ENCODE data around the gene CSH2. TPM values are rescaled to one million over a fixed set of nuclear protein-coding genes. Genes with fewer than 3 reads are reported as not detected.
"Not testable (repeated sequence)": the region's sequence is repeated elsewhere in the genome, so short reads cannot be mapped to it uniquely, and the experiment has no call there.

The CSH2 gene
- total RNA-seq, 2 experiments from 2014 or later, result not detected

DNA sequence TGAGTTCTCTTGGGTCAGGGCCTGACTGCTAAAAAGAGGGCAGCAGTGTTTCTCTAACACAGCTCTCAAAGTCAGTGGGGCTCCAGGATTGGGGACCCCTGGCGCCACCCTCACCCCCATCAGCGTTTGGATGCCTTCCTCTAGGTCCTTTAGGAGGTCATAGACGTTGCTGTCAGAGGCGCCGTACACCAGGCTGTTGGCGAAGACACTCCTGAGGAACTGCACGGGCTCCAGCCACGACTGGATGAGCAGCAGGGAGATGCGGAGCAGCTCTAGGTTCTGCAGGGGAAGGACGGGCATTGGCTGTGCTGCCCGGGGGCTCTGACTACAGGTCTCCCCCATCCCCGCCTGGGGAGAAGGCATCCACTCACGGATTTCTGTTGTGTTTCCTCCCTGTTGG is 44.2 kb upstream of the CSH2 start:
- DNase-seq (no peak), ATAC-seq (no peak)
- Mint-ChIP-seq H3K27ac (no peak overlapping the region), H3K4me3 (no peak overlapping the region), H3K27me3 (no peaks in the 10 kb centered on the region), H3K36me3 (ENCODE audit: low read depth) (no peaks in the 10 kb centered on the region), H3K4me1 (ENCODE audit: low read depth) (peaks cover 5% of the 10 kb centered on the region), H3K9me3 (no peaks in the 10 kb centered on the region)
- CTCF ChIA-PET, result interaction anchor here (1.3 to 9.7 kb wide), 9 partner anchors 11 to 216 kb away, joined by 3 to 126 read pairs (median 38); no protein-coding TSS in a partner anchor
- intact Hi-C loops (cut with micrococcal nuclease), result loop anchor here (2.0 to 5.0 kb wide), 4 partner anchors 29 to 215 kb away; partner anchors contain the start of gene ERN1
- POLR2A ChIA-PET, result interaction anchor here (0.8 kb wide), 1 partner anchor 108 kb away, joined by 3 read pairs; no protein-coding TSS in a partner anchor
- TF ChIP-seq, protein P1, sequence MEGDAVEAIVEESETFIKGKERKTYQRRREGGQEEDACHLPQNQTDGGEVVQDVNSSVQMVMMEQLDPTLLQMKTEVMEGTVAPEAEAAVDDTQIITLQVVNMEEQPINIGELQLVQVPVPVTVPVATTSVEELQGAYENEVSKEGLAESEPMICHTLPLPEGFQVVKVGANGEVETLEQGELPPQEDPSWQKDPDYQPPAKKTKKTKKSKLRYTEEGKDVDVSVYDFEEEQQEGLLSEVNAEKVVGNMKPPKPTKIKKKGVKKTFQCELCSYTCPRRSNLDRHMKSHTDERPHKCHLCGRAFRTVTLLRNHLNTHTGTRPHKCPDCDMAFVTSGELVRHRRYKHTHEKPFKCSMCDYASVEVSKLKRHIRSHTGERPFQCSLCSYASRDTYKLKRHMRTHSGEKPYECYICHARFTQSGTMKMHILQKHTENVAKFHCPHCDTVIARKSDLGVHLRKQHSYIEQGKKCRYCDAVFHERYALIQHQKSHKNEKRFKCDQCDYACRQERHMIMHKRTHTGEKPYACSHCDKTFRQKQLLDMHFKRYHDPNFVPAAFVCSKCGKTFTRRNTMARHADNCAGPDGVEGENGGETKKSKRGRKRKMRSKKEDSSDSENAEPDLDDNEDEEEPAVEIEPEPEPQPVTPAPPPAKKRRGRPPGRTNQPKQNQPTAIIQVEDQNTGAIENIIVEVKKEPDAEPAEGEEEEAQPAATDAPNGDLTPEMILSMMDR (IDR thresholded peaks at IDR 0.05), result no peak

DNA sequence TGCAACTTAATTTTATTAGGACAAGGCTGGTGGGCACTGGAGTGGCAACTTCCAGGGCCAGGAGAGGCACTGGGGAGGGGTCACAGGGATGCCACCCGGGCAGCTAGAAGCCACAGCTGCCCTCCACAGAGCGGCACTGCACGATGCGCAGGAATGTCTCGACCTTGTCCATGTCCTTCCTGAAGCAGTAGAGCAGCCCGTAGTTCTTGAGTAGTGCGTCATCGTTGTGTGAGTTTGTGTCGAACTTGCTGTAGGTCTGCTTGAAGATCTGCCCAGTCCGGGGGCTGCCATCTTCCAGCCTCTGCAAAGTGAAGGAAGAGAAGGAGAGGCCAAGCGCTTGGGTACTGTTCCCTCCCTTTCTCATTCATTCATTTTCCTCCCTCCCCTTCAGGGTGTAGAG is 43.7 kb upstream of the CSH2 start:
- ATAC-seq; POLR2A ChIA-PET; H3K36me3 Mint-ChIP-seq (ENCODE audit: low read depth); H3K27ac Mint-ChIP-seq; H3K9me3 Mint-ChIP-seq; H3K27me3 Mint-ChIP-seq; H3K4me1 Mint-ChIP-seq (ENCODE audit: low read depth); DNase-seq; H3K4me3 Mint-ChIP-seq: not testable (repeated sequence)
- intact Hi-C loops (cut with micrococcal nuclease), result loop anchor here (5.0 kb wide), 3 partner anchors 75 to 215 kb away; partner anchors contain the start of gene ERN1
- CTCF ChIA-PET, result interaction anchor here (2.8 to 9.7 kb wide), 4 partner anchors 14 to 216 kb away, joined by 19 to 126 read pairs (median 66); no protein-coding TSS in a partner anchor

DNA sequence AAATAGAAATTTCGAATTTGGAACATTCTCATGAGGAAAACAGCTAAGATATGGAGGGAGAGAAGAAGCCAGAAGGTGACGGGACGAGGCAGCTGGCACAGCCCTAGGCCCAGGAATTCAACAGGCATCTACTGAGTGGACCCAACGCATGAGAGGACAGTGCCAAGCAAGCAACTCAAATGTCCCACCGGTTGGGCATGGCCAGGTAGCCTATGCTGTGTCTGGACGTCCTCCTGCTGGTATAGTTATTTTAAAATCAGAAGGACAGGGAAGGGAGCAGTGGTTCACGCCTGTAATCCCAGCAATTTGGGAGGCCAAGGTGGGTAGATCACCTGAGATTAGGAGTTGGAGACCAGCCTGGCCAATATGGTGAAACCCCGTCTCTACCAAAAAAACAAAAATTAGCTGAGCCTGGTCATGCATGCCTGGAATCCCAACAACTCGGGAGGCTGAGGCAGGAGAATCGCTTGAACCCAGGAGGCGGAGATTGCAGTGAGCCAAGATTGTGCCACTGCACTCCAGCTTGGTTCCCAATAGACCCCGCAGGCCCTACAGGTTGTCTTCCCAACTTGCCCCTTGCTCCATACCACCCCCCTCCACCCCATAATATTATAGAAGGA is 43.2 kb upstream of the CSH2 start:
- Mint-ChIP-seq H3K27me3 (no peaks in the 10 kb centered on the region), H3K4me3 (no peak overlapping the region), H3K27ac (no peak overlapping the region), H3K9me3 (no peaks in the 10 kb centered on the region), H3K36me3 (ENCODE audit: low read depth) (no peaks in the 10 kb centered on the region), H3K4me1 (ENCODE audit: low read depth) (peaks cover 5% of the 10 kb centered on the region)
- DNase-seq (no peak), ATAC-seq (no peak)
- intact Hi-C loops (cut with micrococcal nuclease), result loop anchor here (5.0 kb wide), 3 partner anchors 76 to 216 kb away; partner anchors contain the start of gene ERN1
- CTCF ChIA-PET, result interaction anchor here (1.1 to 9.7 kb wide), 5 partner anchors 30 to 217 kb away, joined by 3 to 126 read pairs (median 4); no protein-coding TSS in a partner anchor
- POLR2A ChIA-PET, result no interaction called here
- TF ChIP-seq, protein P1 (IDR thresholded peaks at IDR 0.05), result no peak

DNA sequence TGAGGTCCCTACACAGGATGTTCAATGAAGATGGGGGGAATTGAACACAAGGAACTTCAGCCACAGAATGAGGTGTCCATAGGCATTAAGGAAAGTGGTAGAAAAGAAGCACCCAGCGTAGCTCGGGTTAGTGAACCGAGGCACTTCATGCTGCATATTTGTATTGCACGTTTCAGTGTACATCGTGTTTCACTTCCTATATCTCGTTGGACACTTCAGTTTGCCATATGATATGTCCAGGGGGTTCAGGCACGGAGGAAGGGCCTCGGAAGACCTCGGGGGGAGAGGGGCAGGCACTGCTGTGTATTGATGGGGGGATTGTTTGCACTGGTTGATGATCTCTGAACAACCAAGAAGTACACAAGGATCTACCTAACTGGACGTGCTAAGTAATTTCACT is 42.3 kb upstream of the CSH2 start:
- DNase-seq; POLR2A ChIA-PET; H3K27ac Mint-ChIP-seq; H3K4me1 Mint-ChIP-seq (ENCODE audit: low read depth); ATAC-seq; H3K4me3 Mint-ChIP-seq; H3K27me3 Mint-ChIP-seq; H3K36me3 Mint-ChIP-seq (ENCODE audit: low read depth); H3K9me3 Mint-ChIP-seq: not testable (repeated sequence)
- CTCF ChIA-PET, result interaction anchor here (0.9 to 9.7 kb wide), 6 partner anchors 15 to 218 kb away, joined by 3 to 126 read pairs (median 4); no protein-coding TSS in a partner anchor
- intact Hi-C loops (cut with micrococcal nuclease), result loop anchor here (5.0 kb wide), 3 partner anchors 77 to 217 kb away; partner anchors contain the start of gene ERN1

DNA sequence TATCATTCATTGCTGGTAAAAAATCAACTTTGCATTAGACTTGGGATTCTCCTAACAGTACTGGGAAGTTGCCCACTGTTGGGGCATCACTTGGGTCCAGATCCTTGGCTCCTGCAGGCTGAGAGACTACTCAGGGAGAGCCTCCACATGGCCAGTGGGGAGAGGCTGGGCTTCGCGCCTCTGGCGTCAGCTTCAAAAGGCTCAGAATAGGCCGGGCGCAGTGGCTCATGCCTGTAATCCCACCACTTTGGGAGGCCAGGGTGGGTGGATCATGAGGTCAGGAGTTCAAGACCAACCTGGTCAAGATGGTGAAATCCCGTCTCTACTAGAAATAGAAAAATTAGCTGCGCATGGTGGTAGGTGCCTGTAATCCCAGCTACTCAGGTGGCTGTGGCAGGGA is 41.0 kb upstream of the CSH2 start:
- Mint-ChIP-seq H3K9me3 (no peaks in the 10 kb centered on the region), H3K36me3 (ENCODE audit: low read depth) (no peaks in the 10 kb centered on the region), H3K27ac (no peak overlapping the region), H3K4me1 (ENCODE audit: low read depth) (peaks cover 5% of the 10 kb centered on the region), H3K27me3 (no peaks in the 10 kb centered on the region), H3K4me3 (no peak overlapping the region)
- no peak for ATAC-seq
- ChIA-PET CTCF (interaction anchor here (1.6 to 9.7 kb wide), 3 partner anchors 32 to 114 kb away, joined by 9 to 126 read pairs (median 95); no protein-coding TSS in a partner anchor), POLR2A (interaction anchor here (0.8 kb wide), 1 partner anchor 32 kb away, joined by 3 read pairs; no protein-coding TSS in a partner anchor)
- intact Hi-C loops (cut with micrococcal nuclease), result no loop called here
- DNase-seq, result no peak
- TF ChIP-seq, protein P1 (IDR thresholded peaks at IDR 0.05), result no peak

Data from activated CD8-positive, alpha-beta T cell treated with anti-CD3 and anti-CD28 coated beads for 36 hours (primary cell).